Measurements from ENCODE around the gene PGBD5. TPM values are rescaled to one million over a fixed set of nuclear protein-coding genes. Genes with fewer than 3 reads are reported as not detected.

Gene PGBD5
- total RNA-seq, 1 donor from 2014 or later = 1.8 TPM

GRCh38 chr1:230377851-230378250 is 48.3 kb downstream of the PGBD5 start:
- TF ChIP-seq, protein P1, sequence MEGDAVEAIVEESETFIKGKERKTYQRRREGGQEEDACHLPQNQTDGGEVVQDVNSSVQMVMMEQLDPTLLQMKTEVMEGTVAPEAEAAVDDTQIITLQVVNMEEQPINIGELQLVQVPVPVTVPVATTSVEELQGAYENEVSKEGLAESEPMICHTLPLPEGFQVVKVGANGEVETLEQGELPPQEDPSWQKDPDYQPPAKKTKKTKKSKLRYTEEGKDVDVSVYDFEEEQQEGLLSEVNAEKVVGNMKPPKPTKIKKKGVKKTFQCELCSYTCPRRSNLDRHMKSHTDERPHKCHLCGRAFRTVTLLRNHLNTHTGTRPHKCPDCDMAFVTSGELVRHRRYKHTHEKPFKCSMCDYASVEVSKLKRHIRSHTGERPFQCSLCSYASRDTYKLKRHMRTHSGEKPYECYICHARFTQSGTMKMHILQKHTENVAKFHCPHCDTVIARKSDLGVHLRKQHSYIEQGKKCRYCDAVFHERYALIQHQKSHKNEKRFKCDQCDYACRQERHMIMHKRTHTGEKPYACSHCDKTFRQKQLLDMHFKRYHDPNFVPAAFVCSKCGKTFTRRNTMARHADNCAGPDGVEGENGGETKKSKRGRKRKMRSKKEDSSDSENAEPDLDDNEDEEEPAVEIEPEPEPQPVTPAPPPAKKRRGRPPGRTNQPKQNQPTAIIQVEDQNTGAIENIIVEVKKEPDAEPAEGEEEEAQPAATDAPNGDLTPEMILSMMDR (IDR thresholded peaks at IDR 0.05) = no peak
- Mint-ChIP-seq H3K4me1 (ENCODE audit: low read depth) (peaks cover 44% of the 10 kb centered on the region), H3K9me3 (ENCODE audit: low read depth) (peaks cover 11% of the 10 kb centered on the region), H3K27ac (ENCODE audit: unreplicated experiment) (no peak overlapping the region), H3K4me3 (ENCODE audit: unreplicated experiment) (no peak overlapping the region), H3K36me3 (ENCODE audit: low read depth) (peaks cover 10% of the 10 kb centered on the region), H3K27me3 (ENCODE audit: low read depth) (no peaks in the 10 kb centered on the region)
- no peak for DNase-seq (ENCODE audit: low spot score)

- Mint-ChIP-seq H3K27me3 (ENCODE audit: low read depth) (peaks cover 2% of the 10 kb centered on the region), H3K4me3 (ENCODE audit: unreplicated experiment) (no peak overlapping the region), H3K9me3 (ENCODE audit: low read depth) (peaks cover 11% of the 10 kb centered on the region), H3K27ac (ENCODE audit: unreplicated experiment) (no peak overlapping the region), H3K36me3 (ENCODE audit: low read depth) (peaks cover 10% of the 10 kb centered on the region), H3K4me1 (ENCODE audit: low read depth) (peaks cover 39% of the 10 kb centered on the region)
- DNase-seq (ENCODE audit: low spot score) = no peak
- TF ChIP-seq, protein P1 (IDR thresholded peaks at IDR 0.05) = no peak
Observed at GRCh38 chr1:230377324-230377723, 48.8 kb downstream of the PGBD5 start.

GRCh38 chr1:230376296-230376695 is 49.8 kb downstream of the PGBD5 start:
- H3K9me3 Mint-ChIP-seq (ENCODE audit: low read depth) = peaks cover 11% of the 10 kb centered on the region
- TF ChIP-seq, protein P1 (IDR thresholded peaks at IDR 0.05) = no peak
- no peak overlapping the region for H3K4me3 Mint-ChIP-seq (ENCODE audit: unreplicated experiment)
- H3K4me1 Mint-ChIP-seq (ENCODE audit: low read depth) = peaks cover 28% of the 10 kb centered on the region
- peaks cover 10% of the 10 kb centered on the region for H3K36me3 Mint-ChIP-seq (ENCODE audit: low read depth)
- no peak for DNase-seq (ENCODE audit: low spot score)
- H3K27me3 Mint-ChIP-seq (ENCODE audit: low read depth) = peaks cover 5% of the 10 kb centered on the region
- no peak overlapping the region for H3K27ac Mint-ChIP-seq (ENCODE audit: unreplicated experiment)

- H3K36me3 Mint-ChIP-seq (ENCODE audit: low read depth) = peaks cover 10% of the 10 kb centered on the region
- H3K27me3 Mint-ChIP-seq (ENCODE audit: low read depth) = peaks cover 6% of the 10 kb centered on the region
- H3K9me3 Mint-ChIP-seq (ENCODE audit: low read depth) = peaks cover 11% of the 10 kb centered on the region
- TF ChIP-seq, protein P1 (IDR thresholded peaks at IDR 0.05) = no peak
- peaks cover 24% of the 10 kb centered on the region for H3K4me1 Mint-ChIP-seq (ENCODE audit: low read depth)
- H3K27ac Mint-ChIP-seq (ENCODE audit: unreplicated experiment) = no peak overlapping the region
- no peak overlapping the region for H3K4me3 Mint-ChIP-seq (ENCODE audit: unreplicated experiment)
- no peak for DNase-seq (ENCODE audit: low spot score)
Observed at GRCh38 chr1:230375780-230376179, 50.4 kb downstream of the PGBD5 start.

- TF ChIP-seq, protein P1 (IDR thresholded peaks at IDR 0.05) = no peak
- H3K4me3 Mint-ChIP-seq (ENCODE audit: unreplicated experiment) = no peak overlapping the region
- H3K27me3 Mint-ChIP-seq (ENCODE audit: low read depth) = peaks cover 7% of the 10 kb centered on the region
- DNase-seq (ENCODE audit: low spot score) = no peak
- H3K4me1 Mint-ChIP-seq (ENCODE audit: low read depth) = peaks cover 24% of the 10 kb centered on the region
- H3K27ac Mint-ChIP-seq (ENCODE audit: unreplicated experiment) = no peak overlapping the region
- peaks cover 10% of the 10 kb centered on the region for H3K36me3 Mint-ChIP-seq (ENCODE audit: low read depth)
- H3K9me3 Mint-ChIP-seq (ENCODE audit: low read depth) = peaks cover 11% of the 10 kb centered on the region
Observed at GRCh38 chr1:230375147-230375546, 51.0 kb downstream of the PGBD5 start.

Measured in chondrocyte (in vitro differentiated cells).